Caco-2 (cell line): ENCODE data around the gene FAM107B. TPM values are rescaled to one million over a fixed set of nuclear protein-coding genes. Genes with fewer than 3 reads are reported as not detected.

Source experiments
- BruUV-seq: library from RNA; stranded (reverse); fragments of 400-500 nt; replicated peaks from 2 replicates; lab custom pipeline; 2021; lab: Mats Ljungman, UMichigan
- CTCF ChIA-PET: fragments of 300-600 bp; sonication (Branson Sonifier 250); formaldehyde crosslinking; loops from one replicate; lab custom pipeline; 2022; ENCODE audit warnings: antibody characterized with exemption; lab: Charles Lee
- POLR2A ChIA-PET: fragments of 300-600 bp; sonication (Branson Sonifier 250); formaldehyde crosslinking; loops from one replicate; lab custom pipeline; 2022; ENCODE audit warnings: antibody characterized with exemption; lab: Charles Lee
- DNase-seq, 2 experiments: peaks; one replicate each; pipeline versions ENCODE4 v3.0.0 to v3.0.0-alpha.2; 2020 to 2022
- H3K27me3 ChIP-seq: replicated peaks from 2 replicates; pipeline ENCODE4 v1.6.0; 2011; ENCODE audit warnings: low read length; ENCODE audit not compliant: control insufficient read depth, insufficient read depth
- H3K36me3 ChIP-seq: 2 replicates; pipeline ENCODE4 v1.5.1; 2011; ENCODE audit warnings: low read length; ENCODE audit not compliant: control insufficient read depth, insufficient read depth
- H3K4me1 ChIP-seq: fragments of 250-450 bp; sonication (Bioruptor Pico); 2 replicates; pipeline ENCODE4 v1.5.1; 2020; ENCODE audit warnings: mild to moderate bottlenecking
- H3K4me3 ChIP-seq: 2 replicates; pipeline ENCODE4 v1.5.1; 2011; ENCODE audit warnings: low read depth, mild to moderate bottlenecking, control low read depth, low read length
- H3K9me3 ChIP-seq: fragments of 250-450 bp; sonication (Bioruptor Pico); 2 replicates; pipeline ENCODE4 v1.5.1; 2020; ENCODE audit warnings: mild to moderate bottlenecking, moderate library complexity
- H3K27ac Mint-ChIP-seq: one replicate; pipeline ENCODE4 v1.8.0; 2022; ENCODE audit warnings: mixed read lengths; ENCODE audit not compliant: unreplicated experiment
- H3K27me3 Mint-ChIP-seq: one replicate; pipeline ENCODE4 v1.8.0; 2022; ENCODE audit warnings: mixed read lengths; ENCODE audit not compliant: insufficient read depth, unreplicated experiment
- H3K36me3 Mint-ChIP-seq: one replicate; pipeline ENCODE4 v1.8.0; 2022; ENCODE audit warnings: mild to moderate bottlenecking, mixed read lengths; ENCODE audit not compliant: insufficient read depth, unreplicated experiment
- H3K4me1 Mint-ChIP-seq: one replicate; pipeline ENCODE4 v1.8.0; 2022; ENCODE audit warnings: low read depth, mixed read lengths; ENCODE audit not compliant: unreplicated experiment
- H3K4me3 Mint-ChIP-seq: one replicate; pipeline ENCODE4 v1.8.0; 2022; ENCODE audit warnings: mild to moderate bottlenecking, moderate library complexity, mixed read lengths; ENCODE audit not compliant: unreplicated experiment
- H3K9me3 Mint-ChIP-seq: one replicate; pipeline ENCODE4 v1.8.0; 2022; ENCODE audit warnings: mixed read lengths; ENCODE audit not compliant: unreplicated experiment
- CTCF ChIP-seq, 2 experiments: fragments of 200-600 bp in 1 of 2; IDR thresholded peaks; 1 replicate in 1 of 2; 2 replicates in 1 of 2; pipeline versions ENCODE4 v1.5.1 to v1.8.0; 2011 to 2022; ENCODE audit warnings: antibody characterized with exemption in 1 of 2, control low read depth in 1 of 2, inconsistent platforms in 1 of 2, low read depth in 1 of 2, low read length in 1 of 2, mild to moderate bottlenecking in 1 of 2, moderate library complexity in 1 of 2; ENCODE audit not compliant: insufficient read depth in 1 of 2, severe bottlenecking in 1 of 2, unreplicated experiment in 1 of 2
- intact Hi-C: fragments of 100-400 bp; cut with micrococcal nuclease; formaldehyde crosslinking; loops from one replicate; pipeline ENCODE4 v1.10.0; 2022; ENCODE audit not compliant: unreplicated experiment
- total RNA-seq: library from RNA; stranded (reverse); gene quantifications from 2 replicates; pipeline ENCODE4 v1.2.3, GENCODE V29; 2022

FAM107B gene
- total RNA-seq, 1 experiment from 2014 or later = 206 TPM

DNA sequence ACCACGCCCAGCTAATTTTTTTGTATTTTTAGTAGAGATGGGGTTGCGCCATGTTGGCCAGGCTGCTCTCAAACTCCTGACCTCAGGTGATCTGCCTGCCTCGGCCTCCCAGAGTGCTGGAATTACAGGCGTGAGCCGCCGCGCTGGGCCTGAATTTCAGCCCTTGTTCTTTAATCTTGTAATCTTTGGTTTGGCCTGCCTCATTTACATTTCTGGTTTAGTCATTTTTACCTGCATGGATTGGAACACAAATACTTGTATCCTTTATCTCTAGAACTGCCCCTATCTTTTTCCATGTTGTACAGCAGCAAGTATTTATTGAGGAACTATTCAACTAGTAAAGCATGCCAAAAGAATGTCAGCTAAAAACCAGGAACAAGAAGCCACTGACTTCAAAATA is 248.4 kb downstream of the FAM107B start:
- no peaks in the 10 kb centered on the region for H3K9me3 ChIP-seq
- no peak for DNase-seq
- no peak overlapping the region for H3K27ac Mint-ChIP-seq
- H3K36me3 ChIP-seq = no peaks in the 10 kb centered on the region; the same call in 1 of the 2 replicates
- no peak for TF ChIP-seq CTCF (IDR thresholded peaks at IDR 0.05; ENCODE audit: insufficient read depth in 1 of 2, low read depth in 1 of 2, low read length in 1 of 2, severe bottlenecking in 1 of 2, unreplicated experiment in 1 of 2)
- H3K9me3 Mint-ChIP-seq = no peaks in the 10 kb centered on the region
- BruUV-seq = no TSS peak
- no peaks in the 10 kb centered on the region for H3K27me3 Mint-ChIP-seq
- no peak overlapping the region for H3K4me3 Mint-ChIP-seq
- no peak overlapping the region for H3K4me3 ChIP-seq
- peaks cover 32% of the 10 kb centered on the region for H3K4me1 Mint-ChIP-seq
- intact Hi-C loops = no loop called here
- H3K36me3 Mint-ChIP-seq = peaks cover 91% of the 10 kb centered on the region
- H3K27me3 ChIP-seq = no peaks in the 10 kb centered on the region
- CTCF ChIA-PET = interaction anchor here (0.6 kb wide), 1 partner anchor 33 kb away, joined by 3 read pairs; no protein-coding TSS in a partner anchor
- POLR2A ChIA-PET = no interaction called here
- H3K4me1 ChIP-seq = peaks cover 60% of the 10 kb centered on the region

DNA sequence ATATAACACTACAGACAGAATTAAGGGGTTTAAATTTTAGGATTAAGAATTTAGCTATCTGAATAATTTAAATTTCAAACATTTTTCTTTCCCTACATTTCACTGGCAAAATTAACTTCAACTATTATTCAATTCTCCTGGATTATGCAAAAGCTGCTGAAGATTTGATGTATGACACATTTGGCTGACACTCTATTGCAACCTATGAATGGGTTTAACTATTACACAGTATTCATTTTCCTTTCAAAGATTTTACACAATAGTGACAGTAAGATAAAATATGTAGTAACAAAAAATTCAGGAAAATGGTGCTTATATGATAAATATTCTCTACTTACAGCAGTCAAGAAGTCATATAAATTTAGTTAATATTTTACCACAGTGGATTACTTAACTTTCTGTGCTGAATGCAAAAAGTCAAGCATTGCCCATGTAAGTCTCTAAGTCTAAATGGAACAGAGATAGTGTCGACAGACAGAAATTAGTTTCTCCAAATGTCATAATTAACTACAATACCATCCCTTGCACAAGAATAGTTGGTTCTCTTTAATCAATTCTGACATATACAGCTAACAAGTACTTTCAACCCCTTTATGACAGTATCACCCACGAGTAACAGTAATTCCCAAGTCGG is 249.9 kb downstream of the FAM107B start:
- no peak for DNase-seq
- no peak for TF ChIP-seq CTCF (IDR thresholded peaks at IDR 0.05; ENCODE audit: insufficient read depth in 1 of 2, low read depth in 1 of 2, low read length in 1 of 2, severe bottlenecking in 1 of 2, unreplicated experiment in 1 of 2)
- ChIA-PET CTCF (no interaction called here), POLR2A (no interaction called here)
- Mint-ChIP-seq H3K27me3 (no peaks in the 10 kb centered on the region), H3K36me3 (peaks cover 93% of the 10 kb centered on the region), H3K27ac (no peak overlapping the region), H3K9me3 (no peaks in the 10 kb centered on the region), H3K4me1 (peaks cover 17% of the 10 kb centered on the region), H3K4me3 (no peak overlapping the region)
- BruUV-seq = no TSS peak
- H3K27me3 ChIP-seq = no peaks in the 10 kb centered on the region
- no peaks in the 10 kb centered on the region for H3K9me3 ChIP-seq
- H3K4me1 ChIP-seq = peaks cover 47% of the 10 kb centered on the region
- intact Hi-C loops = no loop called here
- no peak overlapping the region for H3K4me3 ChIP-seq
- peaks cover 1% of the 10 kb centered on the region for H3K36me3 ChIP-seq

GRCh38 chr10:14523286-14523685 is 251.4 kb downstream of the FAM107B start:
- BruUV-seq = no TSS peak
- peaks cover 93% of the 10 kb centered on the region for H3K36me3 Mint-ChIP-seq
- peaks cover 3% of the 10 kb centered on the region for H3K36me3 ChIP-seq
- no peaks in the 10 kb centered on the region for H3K27me3 Mint-ChIP-seq
- peaks cover 31% of the 10 kb centered on the region for H3K4me1 Mint-ChIP-seq
- CTCF ChIA-PET = interaction anchor here (0.6 kb wide), 1 partner anchor 18 kb away, joined by 3 read pairs; no protein-coding TSS in a partner anchor
- peaks cover 39% of the 10 kb centered on the region for H3K4me1 ChIP-seq
- POLR2A ChIA-PET = no interaction called here
- intact Hi-C loops = no loop called here
- H3K27ac Mint-ChIP-seq = no peak overlapping the region
- H3K27me3 ChIP-seq = no peaks in the 10 kb centered on the region
- no peaks in the 10 kb centered on the region for H3K9me3 Mint-ChIP-seq
- no peak for TF ChIP-seq CTCF (IDR thresholded peaks at IDR 0.05; ENCODE audit: insufficient read depth in 1 of 2, low read depth in 1 of 2, low read length in 1 of 2, severe bottlenecking in 1 of 2, unreplicated experiment in 1 of 2)
- no peak overlapping the region for H3K4me3 ChIP-seq
- H3K9me3 ChIP-seq = no peaks in the 10 kb centered on the region
- no peak for DNase-seq
- no peak overlapping the region for H3K4me3 Mint-ChIP-seq
